ENCODE results near the gene OPRD1.
"Not testable (repeated sequence)": the region's sequence is repeated elsewhere in the genome, so short reads cannot be mapped to it uniquely, and the experiment has no call there.

OPRD1 gene

GRCh38 chr1:28811766-28812668, at the start of gene OPRD1:
Gene OPRD1 (plus strand): TSS chr1:28812170. CDS start chr1:28812384, 214 bp downstream.
- no peak for DNase-seq (ENCODE audit: low read depth in 3 of 3)

GRCh38 chr1:28766532-28767183, 45.3 kb upstream of the OPRD1 start:
- DNase-seq (ENCODE audit: low read depth in 3 of 3) = no peak

GRCh38 chr1:28770601-28771165, 41.3 kb upstream of the OPRD1 start:
- DNase-seq (ENCODE audit: low read depth in 3 of 3) = no peak

- DNase-seq (ENCODE audit: low read depth in 3 of 3) = not testable (repeated sequence)
These were observed 40.0 kb upstream of the OPRD1 start for GRCh38 chr1:28771921-28772320.

GRCh38 chr1:28773105-28773504, 38.9 kb upstream of the OPRD1 start:
- DNase-seq (ENCODE audit: low read depth in 3 of 3) = no peak

GRCh38 chr1:28775121-28775942, 36.6 kb upstream of the OPRD1 start:
- DNase-seq (ENCODE audit: low read depth in 3 of 3) = peak; percentile 28 to 47 (median 38)

GRCh38 chr1:28776341-28776740, 35.6 kb upstream of the OPRD1 start:
- DNase-seq (ENCODE audit: low read depth in 3 of 3) = no peak

- no peak for DNase-seq (ENCODE audit: low read depth in 3 of 3)
These were observed 33.9 kb upstream of the OPRD1 start for GRCh38 chr1:28778021-28778420.

- no peak for DNase-seq (ENCODE audit: low read depth in 3 of 3)
These were observed 32.1 kb upstream of the OPRD1 start for GRCh38 chr1:28779751-28780408.

GRCh38 chr1:28781305-28781704, 30.7 kb upstream of the OPRD1 start:
- DNase-seq (ENCODE audit: low read depth in 3 of 3) = no peak

- no peak for DNase-seq (ENCODE audit: low read depth in 3 of 3)
These were observed 30.0 kb upstream of the OPRD1 start for GRCh38 chr1:28782011-28782410.

GRCh38 chr1:28783363-28783762, 28.6 kb upstream of the OPRD1 start:
- DNase-seq (ENCODE audit: low read depth in 3 of 3) = no peak

GRCh38 chr1:28789412-28789811, 22.6 kb upstream of the OPRD1 start:
- no peak for DNase-seq (ENCODE audit: low read depth in 3 of 3)

- DNase-seq (ENCODE audit: low read depth in 3 of 3) = no peak
These were observed 22.2 kb upstream of the OPRD1 start for GRCh38 chr1:28789816-28790215.

GRCh38 chr1:28790377-28791035, 21.5 kb upstream of the OPRD1 start:
- no peak for DNase-seq (ENCODE audit: low read depth in 3 of 3)

- not testable (repeated sequence) for DNase-seq (ENCODE audit: low read depth in 3 of 3)
These were observed 20.0 kb upstream of the OPRD1 start for GRCh38 chr1:28791929-28792328.

- DNase-seq (ENCODE audit: low read depth in 3 of 3) = no peak
These were observed 19.3 kb upstream of the OPRD1 start for GRCh38 chr1:28792644-28793121.

GRCh38 chr1:28794582-28794981, 17.4 kb upstream of the OPRD1 start:
- DNase-seq (ENCODE audit: low read depth in 3 of 3) = not testable (repeated sequence)

- no peak for DNase-seq (ENCODE audit: low read depth in 3 of 3)
These were observed 15.4 kb upstream of the OPRD1 start for GRCh38 chr1:28796352-28797211.

- DNase-seq (ENCODE audit: low read depth in 3 of 3) = no peak
These were observed 11.6 kb upstream of the OPRD1 start for GRCh38 chr1:28800324-28800723.

Measured in stimulated activated CD4-positive, alpha-beta T cell treated with anti-CD3 and anti-CD28 coated beads, TNF-alpha, amount 100 ng/mL, for 48 hours (primary cell).